BLaER1 treated with 17β-estradiol and CSF1 and Interleukin-3, amounts not matched to agents 10 nM and 100 nM (cell line): ENCODE measurements around the gene CHCHD1.
"Not testable (repeated sequence)": the region's sequence is repeated elsewhere in the genome, so short reads cannot be mapped to it uniquely, and the experiment has no call there.

Experiments
- H3K27ac ChIP-seq, 11 experiments: shearing (Covaris generic); formaldehyde crosslinking; 2 replicates each; pipeline ENCODE4 v1.8.1; 2022
- H3K27me3 ChIP-seq, 11 experiments: shearing (Covaris generic); formaldehyde crosslinking; 2 replicates each; pipeline ENCODE4 v1.8.1; 2022
- H3K36me3 ChIP-seq, 11 experiments: shearing (Covaris generic); formaldehyde crosslinking; 2 replicates each; pipeline ENCODE4 v1.8.1; 2022
- H3K4me1 ChIP-seq, 10 experiments: shearing (Covaris generic); formaldehyde crosslinking; 2 replicates each; pipeline ENCODE4 v1.8.1; 2022
- H3K4me2 ChIP-seq, 11 experiments: shearing (Covaris generic); formaldehyde crosslinking; 2 replicates each; pipeline ENCODE4 v1.8.1; 2022
- H3K4me3 ChIP-seq, 10 experiments: shearing (Covaris generic); formaldehyde crosslinking; 2 replicates each; pipeline ENCODE4 v1.8.1; 2022
- H3K9ac ChIP-seq, 11 experiments: shearing (Covaris generic); formaldehyde crosslinking; 2 replicates each; pipeline ENCODE4 v1.8.1; 2022
- H3K9me3 ChIP-seq, 11 experiments: shearing (Covaris generic); formaldehyde crosslinking; replicated peaks in 1 of 11; 2 replicates each; pipeline ENCODE4 v1.8.1; 2022
- H4K20me1 ChIP-seq, 11 experiments: shearing (Covaris generic); formaldehyde crosslinking; 2 replicates each; pipeline ENCODE4 v1.8.1; 2022
- Cebpa-rat ChIP-seq, 11 experiments: shearing (Covaris generic); IDR thresholded peaks; 2 replicates each; pipeline ENCODE4 v1.8.1; 2022

CHCHD1 gene

DNA sequence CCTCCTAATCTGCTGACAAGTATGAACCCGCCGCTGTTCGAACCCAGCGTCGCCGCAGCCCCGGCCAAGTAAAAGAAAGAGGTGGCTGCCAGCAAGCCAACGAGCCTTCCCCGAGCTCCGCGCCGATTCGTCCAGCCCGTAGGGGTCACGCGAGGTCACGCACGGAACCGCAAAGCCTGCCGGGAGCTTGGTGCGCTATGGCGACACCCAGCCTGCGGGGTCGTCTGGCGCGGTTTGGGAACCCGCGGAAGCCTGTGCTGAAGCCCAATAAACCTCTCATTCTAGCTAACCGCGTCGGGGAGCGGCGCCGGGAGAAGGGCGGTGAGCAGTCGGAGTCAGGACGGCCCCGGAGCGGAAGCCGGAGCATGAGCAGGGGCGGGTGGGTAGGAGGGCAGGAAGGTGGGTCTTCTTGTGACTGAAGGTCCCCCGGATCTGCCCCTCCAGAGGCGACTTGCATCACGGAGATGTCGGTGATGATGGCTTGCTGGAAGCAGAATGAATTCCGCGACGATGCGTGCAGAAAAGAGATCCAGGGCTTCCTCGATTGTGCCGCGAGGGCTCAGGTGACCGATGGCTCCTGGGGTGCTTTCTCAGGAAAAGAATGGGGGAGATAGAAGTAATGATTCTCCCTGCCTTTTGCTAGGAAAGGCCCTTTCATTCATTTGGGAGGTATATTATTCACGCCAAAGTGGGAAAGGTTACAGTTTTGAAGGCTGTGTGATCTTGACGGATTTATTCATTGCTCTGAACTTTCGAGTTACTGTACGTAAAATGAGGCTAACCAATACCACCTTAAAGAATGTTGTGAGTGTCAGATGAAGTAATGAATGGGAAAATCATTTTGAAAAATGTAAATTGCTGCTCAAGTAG lies at the start of gene CHCHD1:
TSS of gene CHCHD1 (plus strand) at position 170 of the 870 bp plus-strand sequence. CDS start at position 198, 28 bp downstream.
- Histone ChIP-seq H3K9ac (peak within 1 kb of the TSS; percentile 87 to 94 (median 92)), H3K36me3 (peaks cover 26 to 44% (median 34%) of the 10 kb centered on the region in 11 experiments), H3K27me3 (no peaks in the 10 kb centered on the region), H3K4me3 (peak within 1 kb of the TSS; percentile 71 to 92 (median 86)), H3K4me1 (peaks cover 59 to 77% (median 66%) of the 10 kb centered on the region in 10 experiments), H3K27ac (peak within 1 kb of the TSS; percentile 82 to 93 (median 89)), H3K4me2 (peak within 1 kb of the TSS; percentile 90 to 98 (median 96)), H3K9me3 (no peaks in the 10 kb centered on the region), H4K20me1 (peaks cover 10 to 64% (median 15%) of the 10 kb centered on the region in 11 experiments; a peak in 17 of 22 replicates)
- TF ChIP-seq Cebpa-rat (IDR thresholded peaks at IDR 0.05): no peak

DNA sequence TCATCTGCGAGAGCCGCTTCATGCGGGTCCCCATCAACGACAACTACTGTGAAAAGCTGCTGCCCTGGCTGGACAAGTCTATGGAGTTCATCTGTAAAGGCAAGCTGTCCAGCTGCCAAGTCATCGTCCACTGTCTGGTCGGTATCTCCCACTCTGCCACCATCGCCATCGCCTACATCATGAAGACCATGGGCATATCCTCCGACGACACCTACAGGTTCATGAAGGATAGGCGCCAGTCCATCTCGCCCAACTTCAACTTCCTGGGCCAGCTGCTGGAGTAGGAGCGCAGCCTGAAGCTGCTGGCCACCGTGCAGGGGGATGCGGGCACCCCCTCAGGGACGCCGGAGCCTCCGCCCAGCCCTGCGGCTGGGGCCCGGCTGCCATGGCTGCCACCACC lies 49.4 kb upstream of the CHCHD1 start:
- TF ChIP-seq Cebpa-rat (IDR thresholded peaks at IDR 0.05): no peak
- Histone ChIP-seq H3K4me2 (peak overlapping the region in 2 of 11 experiments; percentile 90 to 91; a peak in 2 of 22 replicates), H3K36me3 (peaks cover 37 to 72% (median 55%) of the 10 kb centered on the region in 11 experiments), H3K4me3 (no peak overlapping the region), H3K4me1 (peaks cover 12 to 41% (median 22%) of the 10 kb centered on the region in 10 experiments), H3K27me3 (no peaks in the 10 kb centered on the region), H3K27ac (no peak overlapping the region), H3K9me3 (no peaks in the 10 kb centered on the region), H4K20me1 (peaks cover 0 to 13% (median 7%) of the 10 kb centered on the region in 11 experiments; a peak in 13 of 22 replicates), H3K9ac (no peak overlapping the region)

DNA sequence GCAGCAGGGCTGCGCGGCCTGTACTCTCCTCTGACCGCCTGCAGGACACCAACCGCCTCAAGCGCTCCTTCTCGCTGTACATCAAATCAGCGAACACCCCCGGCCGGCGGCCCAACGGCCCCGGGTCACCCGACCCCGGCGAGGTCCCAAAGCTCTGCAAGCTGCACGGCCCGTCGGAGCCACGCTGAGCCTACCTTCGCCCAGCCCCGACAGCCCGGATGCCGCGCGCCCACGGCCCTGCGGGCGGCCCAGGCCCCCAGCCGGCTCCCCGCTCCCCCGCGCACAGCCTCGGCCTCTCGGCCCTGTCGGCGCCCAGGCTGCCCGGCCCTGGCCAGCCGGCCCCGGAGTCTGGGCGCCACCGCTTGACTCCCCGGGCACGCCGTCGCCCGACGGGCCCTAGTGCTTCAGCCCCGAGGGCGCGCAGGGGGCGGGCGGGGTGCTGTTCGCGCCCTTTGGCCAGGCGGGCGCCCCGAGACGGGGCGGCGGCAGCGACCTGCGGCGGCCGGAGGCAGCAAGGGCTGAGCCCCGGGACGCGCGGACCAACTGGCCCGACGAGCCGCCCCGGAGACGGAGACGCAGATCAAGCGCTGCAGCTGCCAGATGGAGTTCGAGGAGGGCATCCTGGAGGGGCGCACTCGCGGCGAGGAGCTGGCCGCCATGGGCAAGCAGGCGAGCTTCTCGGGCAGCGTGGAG lies 48.8 kb upstream of the CHCHD1 start:
- no peak overlapping the region for H3K4me3 ChIP-seq
- H3K4me1 ChIP-seq: peaks cover 12 to 40% (median 22%) of the 10 kb centered on the region in 10 experiments
- peaks cover 39 to 72% (median 53%) of the 10 kb centered on the region in 11 experiments for H3K36me3 ChIP-seq
- H4K20me1 ChIP-seq: peaks cover 0 to 13% (median 7%) of the 10 kb centered on the region in 11 experiments; a peak in 13 of 22 replicates
- no peaks in the 10 kb centered on the region for H3K27me3 ChIP-seq
- no peak overlapping the region for H3K9ac ChIP-seq
- no peaks in the 10 kb centered on the region for H3K9me3 ChIP-seq
- no peak overlapping the region for H3K4me2 ChIP-seq
- no peak overlapping the region for H3K27ac ChIP-seq
- TF ChIP-seq Cebpa-rat (IDR thresholded peaks at IDR 0.05): no peak

DNA sequence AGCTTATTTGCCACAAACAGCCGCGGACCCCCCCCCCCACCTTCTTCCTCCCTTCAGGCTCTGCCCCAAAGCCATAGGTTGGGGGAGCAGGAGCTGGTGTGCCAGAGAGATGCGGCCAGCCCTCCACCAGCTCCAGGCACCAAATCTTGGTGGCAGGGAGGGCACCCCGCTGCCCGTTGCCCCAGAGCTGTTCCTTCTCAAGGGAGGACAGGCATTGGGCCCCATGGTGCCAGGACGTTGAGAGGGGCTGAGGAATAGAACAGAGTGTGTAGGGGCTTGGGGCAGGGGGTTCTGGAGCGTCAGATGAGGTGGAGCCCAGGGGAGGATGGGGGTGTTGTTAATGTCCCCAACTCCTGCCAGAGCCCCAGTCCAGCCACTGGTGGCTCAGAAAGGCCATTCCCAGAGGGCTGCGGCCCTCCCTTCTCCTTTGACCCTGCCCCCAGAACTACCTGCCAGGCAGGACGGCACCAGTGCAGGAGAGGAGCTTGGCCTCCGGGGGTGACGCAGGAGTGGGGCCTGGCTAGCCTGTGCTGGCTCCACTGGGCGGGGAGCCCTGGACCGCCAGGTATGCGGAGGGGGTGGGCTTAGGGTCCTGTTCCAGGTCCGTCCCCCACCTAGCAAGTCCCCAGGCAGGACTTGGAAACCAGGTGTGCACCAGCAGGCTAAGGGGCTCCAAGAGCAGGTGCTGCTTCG lies 47.7 kb upstream of the CHCHD1 start:
- H3K36me3 ChIP-seq: peaks cover 40 to 73% (median 52%) of the 10 kb centered on the region in 11 experiments
- H3K27me3 ChIP-seq: no peaks in the 10 kb centered on the region
- H3K4me2 ChIP-seq: peak overlapping the region in 3 of 11 experiments; percentile 1 to 44 (median 37); a peak in 2 of 22 replicates
- TF ChIP-seq Cebpa-rat (IDR thresholded peaks at IDR 0.05): no peak
- peaks cover 0 to 13% (median 7%) of the 10 kb centered on the region in 11 experiments; a peak in 13 of 22 replicates for H4K20me1 ChIP-seq
- no peak overlapping the region for H3K4me3 ChIP-seq
- H3K9me3 ChIP-seq: no peaks in the 10 kb centered on the region
- peak overlapping the region in 2 of 11 experiments; percentile 5 to 48; a peak in 2 of 22 replicates for H3K9ac ChIP-seq
- H3K27ac ChIP-seq: no peak overlapping the region
- peaks cover 12 to 29% (median 18%) of the 10 kb centered on the region in 10 experiments for H3K4me1 ChIP-seq

DNA sequence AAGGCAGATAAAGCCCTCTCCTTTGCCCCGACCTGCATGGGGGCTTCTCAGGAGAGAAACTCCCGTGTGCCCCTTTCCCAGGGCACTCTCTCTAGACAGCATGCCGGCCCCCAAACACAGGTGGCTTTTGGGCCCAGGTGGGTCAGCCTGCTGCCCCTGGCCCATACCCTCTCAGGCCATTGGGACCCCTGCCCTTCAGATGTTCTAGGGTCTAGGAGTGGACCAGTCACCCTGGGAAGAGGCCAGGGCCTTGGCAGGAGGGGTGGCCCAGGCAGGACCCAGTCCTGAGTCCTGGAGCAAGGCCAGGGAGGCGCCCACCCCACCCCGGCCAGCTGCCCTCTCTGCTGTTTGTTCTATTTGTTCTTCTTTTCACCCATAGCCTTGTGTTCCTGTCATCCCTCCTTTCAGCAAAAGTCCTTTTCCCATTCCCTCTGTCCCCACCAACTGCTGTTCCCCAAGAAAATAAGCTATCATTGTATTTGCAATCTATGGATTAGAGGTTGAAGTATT lies 47.0 kb upstream of the CHCHD1 start:
- Histone ChIP-seq H3K4me1 (peaks cover 8 to 25% (median 13%) of the 10 kb centered on the region in 10 experiments), H4K20me1 (peaks cover 0 to 13% (median 7%) of the 10 kb centered on the region in 11 experiments; a peak in 13 of 22 replicates), H3K4me2 (peak overlapping the region in 3 of 11 experiments; percentile 1 to 44 (median 37); a peak in 3 of 22 replicates), H3K27ac (no peak overlapping the region), H3K27me3 (no peaks in the 10 kb centered on the region), H3K4me3 (no peak overlapping the region), H3K9ac (peak overlapping the region in 2 of 11 experiments; percentile 5 to 48; a peak in 2 of 22 replicates), H3K9me3 (no peaks in the 10 kb centered on the region), H3K36me3 (peaks cover 40 to 79% (median 53%) of the 10 kb centered on the region in 11 experiments)
- no peak for TF ChIP-seq Cebpa-rat (IDR thresholded peaks at IDR 0.05)

DNA sequence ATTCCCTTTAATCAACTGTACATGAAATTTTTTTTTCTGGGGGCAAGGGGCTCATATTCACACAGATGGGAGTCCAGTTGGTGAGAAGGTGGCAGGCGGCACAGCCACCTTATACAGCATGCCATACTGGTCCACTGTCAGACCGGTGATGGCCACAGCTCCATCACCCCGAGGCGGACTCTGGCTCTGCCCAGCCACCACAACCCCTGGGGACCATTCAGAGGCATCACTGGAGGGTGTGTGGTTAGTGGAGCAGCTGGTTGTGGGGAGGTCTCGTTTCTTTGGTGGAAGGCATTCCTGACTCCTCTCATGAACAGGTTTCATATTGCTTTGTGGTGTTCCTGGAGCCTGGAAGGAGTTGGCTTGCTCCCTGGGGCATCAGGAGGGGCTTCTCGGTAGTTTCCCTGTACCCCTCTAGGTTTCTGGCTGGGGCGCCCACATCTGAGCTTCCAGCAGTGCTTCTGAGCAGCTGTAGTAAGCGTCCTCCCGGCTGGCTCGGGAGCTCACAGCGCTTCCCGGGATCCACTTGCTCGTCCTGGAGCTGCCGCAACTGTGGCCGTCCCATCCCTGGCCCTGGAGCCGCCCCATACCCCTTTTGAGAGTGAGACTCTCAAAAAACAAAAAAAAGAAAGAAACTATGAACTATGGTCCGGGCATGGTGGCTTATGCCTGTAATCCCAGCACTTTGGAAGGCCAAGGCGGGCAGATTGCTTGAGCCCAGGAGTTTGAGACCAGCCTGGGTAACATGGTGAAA lies 41.2 kb upstream of the CHCHD1 start:
- not testable (repeated sequence) for H3K9ac ChIP-seq, H3K27me3 ChIP-seq, H4K20me1 ChIP-seq, H3K4me3 ChIP-seq, H3K27ac ChIP-seq, H3K9me3 ChIP-seq
- Histone ChIP-seq H3K36me3 (peaks cover 8 to 51% (median 33%) of the 10 kb centered on the region in 11 experiments; a peak in 21 of 22 replicates), H3K4me1 (peaks cover 16 to 35% (median 24%) of the 10 kb centered on the region in 10 experiments), H3K4me2 (peak overlapping the region in 2 of 11 experiments; percentile 23 to 32; a peak in 1 of 22 replicates)

DNA sequence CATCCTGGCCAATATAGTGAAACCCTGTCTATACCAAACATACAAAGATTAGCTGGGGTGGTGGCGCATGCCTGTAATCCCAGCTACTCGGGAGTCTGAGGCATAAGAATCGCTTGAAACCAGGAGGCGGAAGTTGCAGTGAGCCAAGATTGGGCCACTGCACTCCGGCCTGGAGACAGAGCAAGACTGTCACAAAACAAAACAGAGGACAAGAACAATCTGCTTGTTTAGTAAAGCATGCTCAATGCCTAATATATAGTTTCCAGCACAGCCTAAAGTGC lies 39.5 kb upstream of the CHCHD1 start:
- H3K36me3 ChIP-seq: peaks cover 17 to 56% (median 34%) of the 10 kb centered on the region in 11 experiments
- no peak overlapping the region for H3K4me3 ChIP-seq
- H3K4me1 ChIP-seq: peaks cover 23 to 47% (median 37%) of the 10 kb centered on the region in 10 experiments
- no peak overlapping the region for H3K27ac ChIP-seq
- peaks cover 0 to 19% (median 5%) of the 10 kb centered on the region in 11 experiments; a peak in 11 of 22 replicates for H4K20me1 ChIP-seq
- peak overlapping the region in 5 of 11 experiments; percentile 86 to 98 (median 91); a peak in 3 of 22 replicates for H3K4me2 ChIP-seq
- TF ChIP-seq Cebpa-rat (IDR thresholded peaks at IDR 0.05): no peak
- H3K9me3 ChIP-seq: no peaks in the 10 kb centered on the region
- H3K27me3 ChIP-seq: no peaks in the 10 kb centered on the region
- H3K9ac ChIP-seq: no peak overlapping the region
